DMS 273 treated with DMSO at 0.1 percent for 48 hours (cell line): ENCODE results near the gene SPRN.
"Not testable (repeated sequence)": the region's sequence is repeated elsewhere in the genome, so short reads cannot be mapped to it uniquely, and the experiment has no call there.

Source experiments
- DNase-seq: peaks from one replicate; lab custom pipeline; 2025; lab: John Stamatoyannopoulos, UW

The SPRN gene

GRCh38 chr10:133405272-133405671 lies 19.2 kb downstream of the SPRN start:
- DNase-seq = no peak

- DNase-seq = no peak
Observed at GRCh38 chr10:133403784-133404183, 20.6 kb downstream of the SPRN start.

GRCh38 chr10:133403359-133403758 lies 21.1 kb downstream of the SPRN start:
- no peak for DNase-seq

- DNase-seq = no peak
Observed at GRCh38 chr10:133401981-133402725, 22.3 kb downstream of the SPRN start.

- DNase-seq = no peak
Observed at GRCh38 chr10:133401500-133401899, 22.9 kb downstream of the SPRN start.

- DNase-seq = no peak
Observed at GRCh38 chr10:133400624-133401424, 23.6 kb downstream of the SPRN start.

- DNase-seq = no peak
Observed at GRCh38 chr10:133399123-133399601, 25.3 kb downstream of the SPRN start.

GRCh38 chr10:133397938-133398337 lies 26.5 kb downstream of the SPRN start:
- no peak for DNase-seq

- no peak for DNase-seq
Observed at GRCh38 chr10:133396035-133396624, 28.3 kb downstream of the SPRN start.

- DNase-seq = no peak
Observed at GRCh38 chr10:133394801-133395221, 29.6 kb downstream of the SPRN start.

- DNase-seq = peak; percentile 62
Observed at GRCh38 chr10:133394064-133394663, 30.3 kb downstream of the SPRN start, which contains the start of gene MTG1. Gene MTG1 (plus strand): TSS chr10:133394157. CDS start chr10:133394221, 64 bp downstream.

GRCh38 chr10:133393401-133394063 lies 30.9 kb downstream of the SPRN start:
- DNase-seq = no peak

- DNase-seq = no peak
Observed at GRCh38 chr10:133391761-133392518, 32.5 kb downstream of the SPRN start.

- no peak for DNase-seq
Observed at GRCh38 chr10:133391249-133391635, 33.2 kb downstream of the SPRN start.

- DNase-seq = no peak
Observed at GRCh38 chr10:133390597-133391248, 33.7 kb downstream of the SPRN start.

GRCh38 chr10:133388973-133389818 lies 35.2 kb downstream of the SPRN start:
- no peak for DNase-seq

- DNase-seq = no peak
Observed at GRCh38 chr10:133388236-133388972, 36.0 kb downstream of the SPRN start.

- DNase-seq = not testable (repeated sequence)
Observed at GRCh38 chr10:133386951-133387350, 37.5 kb downstream of the SPRN start.

- no peak for DNase-seq
Observed at GRCh38 chr10:133385214-133385613, 39.2 kb downstream of the SPRN start.
